Embryonic facial prominence (tissue), 1 donor: ENCODE measurements around the gene FILIP1L.
A peak's percentile ranks its signal among the peaks of the same experiment; 100 is the strongest.

ENCODE experiments used
- DNase-seq: peaks from one replicate; pipeline ENCODE4 v3.0.0-alpha.2; 2016; ENCODE audit errors: extremely low spot score

The FILIP1L gene

DNA sequence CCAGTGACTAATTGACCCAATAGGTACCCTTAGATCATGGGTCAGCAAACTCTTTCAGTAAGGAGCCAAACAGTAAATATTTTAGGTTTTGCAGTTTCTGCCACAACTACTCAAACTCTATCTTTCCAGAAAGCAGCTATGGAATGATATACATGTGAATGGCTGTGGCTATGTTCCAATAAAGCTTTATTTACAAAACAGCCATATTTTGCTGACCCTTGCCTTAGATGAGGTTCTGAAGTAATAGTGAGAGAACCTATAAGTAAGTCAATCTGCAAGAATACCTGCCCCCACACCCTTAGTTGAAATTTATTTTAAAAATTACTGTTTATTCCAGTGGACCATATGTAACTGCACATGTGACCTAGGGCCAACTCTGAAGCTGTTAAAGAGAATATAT is 162.6 kb downstream of the FILIP1L start:
- no peak for DNase-seq

DNA sequence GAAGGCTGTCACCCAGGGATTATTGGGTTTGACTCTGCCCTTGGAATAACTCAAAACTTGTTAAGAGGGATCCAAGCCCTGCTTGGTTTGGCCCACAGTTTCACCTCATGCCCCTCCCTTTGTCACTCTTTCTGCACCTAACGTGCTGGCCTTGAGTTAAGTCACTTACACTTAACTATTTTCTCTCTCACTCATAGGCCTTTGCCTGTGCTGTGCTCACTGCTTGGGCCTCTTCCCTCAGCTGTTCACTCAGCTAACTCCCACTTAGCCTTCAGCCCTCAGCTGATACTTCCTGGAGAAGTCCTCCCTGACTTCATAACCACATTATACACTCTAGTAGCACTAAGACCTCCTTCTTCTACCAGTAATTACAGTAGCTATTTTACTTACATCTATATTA is 163.4 kb downstream of the FILIP1L start:
- DNase-seq, result no peak

DNA sequence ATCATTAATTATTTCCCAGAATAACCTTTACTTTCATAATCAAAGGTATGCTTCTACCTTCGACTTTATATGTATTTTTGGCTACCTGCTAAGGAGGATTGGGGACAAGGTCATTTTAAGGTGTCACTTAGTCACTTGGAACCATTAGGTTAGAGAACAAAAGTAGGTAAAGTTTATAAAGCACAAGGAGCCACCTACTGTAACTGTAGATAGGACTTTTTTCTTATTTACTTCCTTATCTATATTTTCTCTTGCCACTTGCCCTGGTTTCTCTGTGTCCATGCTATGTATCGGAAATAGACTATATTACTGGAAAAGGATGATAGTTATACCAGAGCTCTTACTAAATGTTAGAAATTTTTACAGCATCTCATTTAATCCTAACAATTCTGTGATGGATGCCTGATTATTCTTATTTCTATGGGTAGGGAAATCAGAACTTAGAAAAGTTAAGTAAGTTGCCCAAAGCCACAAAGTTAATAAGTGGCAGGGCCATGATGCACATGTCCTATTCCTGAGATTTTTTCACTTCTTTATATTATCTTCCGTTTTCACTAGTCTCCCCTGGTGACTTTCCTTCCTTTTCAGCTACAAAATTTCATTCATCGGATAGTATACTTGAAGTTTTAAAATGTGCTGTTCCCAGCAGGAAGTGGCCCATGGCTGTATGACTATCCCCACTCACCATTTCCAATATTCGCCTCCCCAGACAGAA is 164.2 kb downstream of the FILIP1L start:
- DNase-seq, result no peak

GRCh38 chr3:99948467-99949089 is 165.7 kb downstream of the FILIP1L start:
- no peak for DNase-seq

DNA sequence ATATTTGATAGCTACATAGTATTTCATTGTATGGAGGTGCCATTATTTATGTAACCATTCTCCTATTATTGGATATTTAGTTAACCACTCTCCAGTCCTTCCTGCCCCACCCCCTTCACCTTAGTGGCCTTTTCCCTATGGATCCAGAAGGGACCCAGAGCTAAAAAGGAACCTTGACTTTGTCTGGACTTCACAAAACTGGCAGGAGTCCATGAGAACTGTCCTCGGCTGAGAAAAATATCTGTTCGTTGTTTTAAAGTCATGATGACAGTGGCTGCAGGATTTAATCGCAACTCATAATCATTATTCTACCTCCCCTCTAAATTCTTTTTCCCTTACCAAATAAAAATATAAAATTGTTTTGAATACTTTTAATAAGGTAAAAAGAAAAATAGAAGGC is 166.9 kb downstream of the FILIP1L start:
- DNase-seq, result no peak

DNA sequence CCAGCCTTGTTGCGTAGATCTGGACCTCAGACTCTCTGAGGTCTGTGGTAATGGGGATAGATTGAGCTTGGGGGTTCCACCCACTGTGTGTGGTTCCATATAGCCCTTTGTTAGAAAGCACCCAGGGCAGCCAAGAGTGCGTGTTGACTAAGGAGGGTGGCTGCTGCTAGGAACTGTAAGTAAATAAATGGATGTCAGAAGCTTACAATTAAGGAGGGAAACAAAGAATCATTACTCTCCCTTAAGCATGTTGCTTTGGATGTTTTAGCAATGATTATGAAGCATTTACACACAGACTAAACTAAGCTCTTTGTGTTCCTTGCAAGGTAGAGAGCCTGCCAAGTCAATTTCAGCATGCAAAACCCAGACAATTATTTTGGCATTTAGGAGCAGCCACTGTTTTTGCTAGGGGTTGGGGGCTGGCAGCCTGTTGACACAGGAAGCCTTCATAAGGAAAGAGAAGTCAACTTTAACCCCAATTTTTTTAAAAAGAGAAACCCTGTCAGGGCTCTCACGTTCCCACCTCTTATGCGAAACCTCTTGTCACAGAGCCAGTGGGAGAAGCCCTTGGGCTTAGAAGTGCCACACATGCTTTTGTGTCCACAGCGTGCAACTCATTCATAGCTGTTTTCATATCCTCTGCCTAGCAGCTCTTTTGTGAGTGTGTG is 168.8 kb downstream of the FILIP1L start:
- DNase-seq, result no peak

DNA sequence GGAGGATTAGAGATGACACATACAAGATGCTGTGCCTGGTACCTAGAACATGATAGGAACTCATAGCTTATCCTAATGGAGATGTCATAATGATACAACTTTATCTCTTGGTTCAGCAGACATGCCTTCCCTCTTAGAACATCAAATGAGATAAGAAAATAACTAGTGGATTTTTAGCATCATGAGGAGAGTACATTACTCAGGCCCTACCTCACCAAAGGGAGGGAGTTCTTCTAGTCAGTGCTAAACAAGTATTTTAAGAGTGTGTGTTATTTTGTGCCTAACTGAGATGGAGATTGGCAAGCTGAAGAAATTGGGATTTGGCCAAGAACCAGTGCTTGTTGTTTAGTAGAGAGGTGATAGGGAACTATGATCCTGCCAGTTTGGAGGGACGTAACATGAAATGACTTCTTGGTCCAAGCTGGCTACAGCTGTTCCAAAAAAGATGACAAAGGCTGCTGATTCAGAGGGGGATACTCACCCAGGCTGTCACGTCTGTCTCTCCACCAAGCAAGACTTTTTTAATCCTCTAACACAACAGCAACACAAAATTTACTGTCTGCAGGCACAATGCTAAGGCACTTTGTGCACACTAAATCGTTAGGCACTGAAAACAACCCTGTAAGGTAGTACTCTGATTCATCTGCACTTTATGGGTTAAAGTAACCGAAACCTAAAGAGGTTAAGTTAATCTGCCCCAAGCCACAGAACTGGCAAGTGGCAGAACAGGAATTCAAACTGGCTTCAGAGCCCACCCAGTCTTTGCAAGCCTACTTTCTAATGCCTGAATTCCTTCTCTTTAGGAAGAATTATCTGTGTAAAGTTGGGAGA is 170.2 kb downstream of the FILIP1L start:
- no peak for DNase-seq

GRCh38 chr3:99941211-99941610 is 173.1 kb downstream of the FILIP1L start:
- no peak for DNase-seq

GRCh38 chr3:99940350-99940749 is 174.0 kb downstream of the FILIP1L start:
- DNase-seq, result no peak

DNA sequence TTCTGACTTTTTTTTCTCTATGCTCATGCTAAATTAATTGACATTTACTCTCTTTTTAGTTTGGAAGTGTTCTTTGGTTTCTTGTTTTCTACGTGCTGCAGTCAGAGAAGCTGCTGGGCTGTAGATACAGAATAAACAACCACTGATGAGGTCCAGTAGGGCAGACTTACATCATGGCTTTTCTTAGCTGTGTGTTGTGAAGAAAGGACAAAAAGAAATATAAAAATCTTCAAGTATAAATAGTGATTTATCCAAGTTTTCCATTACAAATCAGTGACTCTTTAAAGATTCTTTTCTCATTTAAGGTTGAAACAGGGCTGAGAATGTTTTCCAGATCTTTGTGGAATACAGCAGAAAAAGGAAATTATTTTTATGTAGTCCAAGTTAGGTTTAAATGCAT is 174.4 kb downstream of the FILIP1L start:
- DNase-seq, result no peak

GRCh38 chr3:99938270-99938911 is 175.9 kb downstream of the FILIP1L start:
- DNase-seq, result no peak

- peak; percentile 21 for DNase-seq
Observed at GRCh38 chr3:99934975-99935797, 179.1 kb downstream of the FILIP1L start.

DNA sequence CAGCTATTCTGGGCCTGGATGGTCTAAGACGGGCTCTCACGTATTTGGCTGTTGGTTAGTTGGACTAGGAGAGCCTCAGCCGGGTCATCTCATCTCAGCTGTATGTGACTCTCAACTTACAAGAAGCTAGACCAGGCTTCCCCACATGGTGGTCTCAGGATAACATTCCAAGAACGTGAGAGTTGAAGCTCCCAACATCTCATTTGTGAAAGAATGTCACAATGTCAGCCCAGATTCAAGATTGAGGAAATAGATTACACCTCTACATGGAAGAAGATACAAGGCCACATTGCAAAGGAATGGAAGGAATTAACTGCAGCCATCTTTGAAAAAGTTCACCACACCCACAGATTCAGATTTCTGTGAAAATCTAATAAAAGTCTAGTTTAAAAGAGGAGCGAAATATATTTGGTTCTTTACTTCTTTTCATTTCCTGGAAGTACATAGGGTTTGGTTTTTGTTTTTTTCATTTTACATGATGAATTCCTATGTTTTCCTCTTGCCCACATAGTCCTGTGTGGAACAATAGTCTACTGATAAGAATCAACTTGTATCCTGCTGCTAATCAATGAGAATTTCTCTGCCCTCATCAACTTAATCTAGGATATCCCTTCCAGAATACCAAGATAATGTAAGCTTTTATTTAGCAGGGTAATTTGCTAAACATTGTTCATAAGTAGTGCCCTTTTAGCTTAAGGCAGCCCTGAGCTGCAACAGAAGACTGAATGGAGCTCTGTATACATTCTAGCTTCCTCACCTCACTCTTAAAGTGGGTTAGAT is 180.1 kb downstream of the FILIP1L start:
- no peak for DNase-seq

DNA sequence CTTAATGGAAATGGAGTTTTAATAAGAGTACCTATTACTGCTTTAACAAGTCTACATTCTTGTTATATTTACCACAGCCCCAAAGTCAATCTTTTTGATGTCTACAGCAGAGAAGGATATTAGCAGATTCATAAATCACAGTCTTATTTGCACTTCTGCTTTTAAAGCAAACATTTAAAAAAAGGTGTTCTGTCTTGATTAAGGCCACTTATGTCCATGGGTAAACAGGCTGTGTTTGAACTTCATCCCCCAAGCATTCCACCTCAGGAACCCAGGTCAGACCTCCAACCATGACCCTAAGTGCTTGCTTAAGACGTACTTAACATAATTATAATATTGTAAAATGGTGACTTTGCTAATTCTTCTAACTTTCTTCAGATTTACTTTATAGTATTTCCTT is 183.2 kb downstream of the FILIP1L start:
- DNase-seq, result no peak

GRCh38 chr3:99929745-99930139 is 184.6 kb downstream of the FILIP1L start:
- no peak for DNase-seq

DNA sequence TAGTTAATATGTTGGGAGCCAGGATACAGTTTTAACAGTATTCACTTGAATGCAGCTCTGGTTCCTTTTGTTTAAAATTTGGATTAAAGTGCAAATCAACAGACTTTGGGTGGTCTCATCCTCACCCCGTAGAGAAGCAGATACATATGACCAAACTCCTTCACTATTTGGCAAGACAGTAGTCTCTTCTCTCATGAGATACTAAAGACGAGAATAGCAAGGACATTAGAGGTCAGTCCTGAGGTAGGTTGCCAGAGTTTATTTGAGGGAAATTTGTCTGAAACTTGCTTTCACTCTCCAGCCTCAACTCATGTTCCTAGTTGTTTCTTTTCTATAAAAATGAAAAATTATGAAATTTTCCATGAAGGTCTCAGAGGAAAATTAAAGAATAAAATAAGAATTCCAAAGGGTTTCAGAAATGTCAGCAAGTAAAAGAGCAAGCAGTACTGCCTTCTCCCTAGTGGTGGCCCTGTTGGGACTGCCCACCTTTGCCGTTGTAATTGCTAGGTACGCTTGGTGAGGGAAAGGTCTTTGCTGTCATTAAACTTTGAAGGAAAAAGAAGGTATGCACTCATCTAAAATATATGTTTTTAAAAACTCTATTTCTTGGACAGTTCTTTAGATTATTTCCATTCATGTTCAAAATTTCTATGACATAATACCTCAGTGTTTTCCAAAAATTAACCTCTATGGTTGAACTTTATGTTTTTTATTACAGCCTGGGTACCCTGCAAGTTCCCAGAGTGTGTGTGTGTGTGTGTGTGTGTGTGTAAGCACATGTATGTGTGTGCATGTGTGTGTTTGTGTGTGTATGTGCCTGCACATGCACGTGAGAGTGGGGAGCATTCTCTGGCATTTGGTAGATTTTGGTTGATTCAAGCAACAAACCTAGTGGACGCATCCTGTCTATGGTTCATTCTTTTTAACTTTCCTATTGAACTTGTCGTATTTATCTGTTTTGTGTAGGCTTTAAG is 185.2 kb downstream of the FILIP1L start:
- DNase-seq, result no peak

DNA sequence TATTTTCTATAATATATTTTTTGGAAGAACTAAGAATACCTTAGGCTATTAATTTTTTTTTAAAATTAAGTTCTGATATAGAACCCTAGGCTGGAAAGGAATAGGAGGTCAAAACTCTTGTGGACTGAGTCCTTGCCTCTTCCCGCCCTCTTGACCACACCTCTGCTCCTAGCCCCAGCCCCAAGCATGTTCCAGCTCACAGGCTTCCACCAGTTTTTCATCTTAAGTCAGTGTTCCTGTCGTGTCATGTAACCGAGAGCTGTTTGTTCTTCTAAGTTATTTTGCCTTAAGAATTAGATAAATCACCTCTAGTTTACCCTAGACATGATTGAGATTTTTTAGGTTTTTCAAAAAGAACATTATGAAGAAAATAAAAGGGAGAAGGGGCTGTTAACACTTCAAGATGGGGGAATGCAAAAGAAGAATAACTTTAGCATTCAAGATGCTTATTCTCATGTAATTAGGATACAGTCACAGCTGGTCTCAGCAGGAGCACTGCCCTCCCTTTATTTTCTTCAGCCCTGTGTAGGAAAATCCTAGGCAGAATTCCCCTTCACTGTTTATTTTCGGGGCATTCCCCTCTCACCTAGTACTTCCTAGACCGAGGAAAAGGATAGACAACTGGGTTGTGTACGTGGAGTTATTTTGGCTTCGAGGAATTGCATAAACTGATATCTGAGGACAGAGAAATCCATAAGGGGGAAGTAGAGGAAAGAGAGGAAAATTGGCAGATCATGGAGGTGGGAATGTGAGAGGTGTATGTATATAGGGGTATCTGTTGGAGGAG is 186.4 kb downstream of the FILIP1L start:
- no peak for DNase-seq

GRCh38 chr3:99925584-99926230 is 188.6 kb downstream of the FILIP1L start:
- no peak for DNase-seq
